Natural killer cell treated with Interleukin-12 subunit alpha and Interleukin-12 subunit beta and Interleukin-15 and Interleukin-18, amount 100 ng/mL, for 72 hours (primary cell): ENCODE results near the gene FLNB. TPM values are rescaled to one million over a fixed set of nuclear protein-coding genes. Genes with fewer than 3 reads are reported as not detected.
A peak's percentile ranks its signal among the peaks of the same experiment; 100 is the strongest.

Experiments
- ATAC-seq, 2 donors: fragments of 150-1000 bp; cut with Tn5 transposase in 1 of 2; sonication (Bioruptor Pico), chemical (Tn5 transposase) in 1 of 2; 2 replicates each; pipeline ENCODE4 v1.10.0; 2021
- DNase-seq: peaks from one replicate; pipeline ENCODE4 v3.0.0; 2022; ENCODE audit warnings: low spot score
- H3K27ac Mint-ChIP-seq, 2 donors: 1 replicate in 1 of 2; 2 replicates in 1 of 2; pipeline ENCODE4 v1.8.0; 2022; ENCODE audit warnings: mixed read lengths in 2 of 2, mild to moderate bottlenecking in 1 of 2, moderate library complexity in 1 of 2
- H3K27me3 Mint-ChIP-seq, 2 donors: 1 replicate in 1 of 2; 2 replicates in 1 of 2; pipeline ENCODE4 v1.8.0; 2022; ENCODE audit warnings: mixed read lengths in 2 of 2
- H3K36me3 Mint-ChIP-seq: one replicate; pipeline ENCODE4 v1.8.0; 2022; ENCODE audit warnings: mixed read lengths
- H3K4me1 Mint-ChIP-seq, 2 donors: 1 replicate in 1 of 2; 2 replicates in 1 of 2; pipeline ENCODE4 v1.8.0; 2022; ENCODE audit warnings: low read depth in 2 of 2, mixed read lengths in 2 of 2, mild to moderate bottlenecking in 1 of 2
- H3K4me3 Mint-ChIP-seq: one replicate; pipeline ENCODE4 v1.8.0; 2022; ENCODE audit warnings: mixed read lengths
- H3K9me3 Mint-ChIP-seq: 2 replicates; pipeline ENCODE4 v1.8.0; 2022; ENCODE audit warnings: mixed read lengths
- total RNA-seq, 2 donors: library from RNA; stranded (reverse); gene quantifications; one replicate each; pipeline ENCODE4 v1.2.3, GENCODE V29; 2022

Gene FLNB
- total RNA-seq, 2 donors from 2014 or later, result 5.9 to 15.4 TPM

GRCh38 chr3:58084788-58085543, 76.7 kb downstream of the FLNB start:
- Mint-ChIP-seq H3K27me3 (no peaks in the 10 kb centered on the region), H3K9me3 (no peaks in the 10 kb centered on the region), H3K36me3 (no peaks in the 10 kb centered on the region), H3K4me3 (peak overlapping the region; percentile 3), H3K27ac (no peak overlapping the region), H3K4me1 (peaks cover 17 to 25% of the 10 kb centered on the region in 2 donors)
- DNase-seq (no peak), ATAC-seq (no peak)

- Mint-ChIP-seq H3K9me3 (no peaks in the 10 kb centered on the region), H3K27ac (no peak overlapping the region), H3K36me3 (no peaks in the 10 kb centered on the region), H3K27me3 (no peaks in the 10 kb centered on the region), H3K4me3 (peak overlapping the region; percentile 4), H3K4me1 (peaks cover 17 to 25% of the 10 kb centered on the region in 2 donors)
- ATAC-seq, result no peak
- DNase-seq, result no peak
Measured at GRCh38 chr3:58085616-58086015, 77.4 kb downstream of the FLNB start.

- ATAC-seq (no peak), DNase-seq (no peak)
- Mint-ChIP-seq H3K4me1 (peaks cover 15 to 22% of the 10 kb centered on the region in 2 donors), H3K9me3 (no peaks in the 10 kb centered on the region), H3K27ac (no peak overlapping the region), H3K4me3 (no peak overlapping the region), H3K36me3 (no peaks in the 10 kb centered on the region), H3K27me3 (no peaks in the 10 kb centered on the region)
Measured at GRCh38 chr3:58088501-58088900, 80.3 kb downstream of the FLNB start.

- Mint-ChIP-seq H3K27ac (no peak overlapping the region), H3K9me3 (no peaks in the 10 kb centered on the region), H3K4me1 (peaks cover 5 to 12% of the 10 kb centered on the region in 2 donors), H3K27me3 (no peaks in the 10 kb centered on the region), H3K36me3 (no peaks in the 10 kb centered on the region), H3K4me3 (no peak overlapping the region)
- ATAC-seq (no peak), DNase-seq (no peak)
Measured at GRCh38 chr3:58090351-58090750, 82.1 kb downstream of the FLNB start.

- Mint-ChIP-seq H3K4me3 (no peak overlapping the region), H3K4me1 (no peaks in the 10 kb centered on the region), H3K36me3 (no peaks in the 10 kb centered on the region), H3K27ac (no peak overlapping the region), H3K9me3 (no peaks in the 10 kb centered on the region), H3K27me3 (no peaks in the 10 kb centered on the region)
- ATAC-seq (no peak), DNase-seq (no peak)
Measured at GRCh38 chr3:58092521-58092920, 84.3 kb downstream of the FLNB start.

GRCh38 chr3:58093574-58094195, 85.5 kb downstream of the FLNB start:
- Mint-ChIP-seq H3K27ac (no peak overlapping the region), H3K27me3 (no peaks in the 10 kb centered on the region), H3K4me3 (no peak overlapping the region), H3K9me3 (no peaks in the 10 kb centered on the region), H3K4me1 (no peaks in the 10 kb centered on the region), H3K36me3 (no peaks in the 10 kb centered on the region)
- ATAC-seq, result no peak
- no peak for DNase-seq

GRCh38 chr3:58094657-58095056, 86.4 kb downstream of the FLNB start:
- H3K9me3 Mint-ChIP-seq, result no peaks in the 10 kb centered on the region
- ATAC-seq (no peak), DNase-seq (no peak)
- H3K27me3 Mint-ChIP-seq, result no peaks in the 10 kb centered on the region
- H3K27ac Mint-ChIP-seq, result no peak overlapping the region
- no peaks in the 10 kb centered on the region for H3K36me3 Mint-ChIP-seq
- H3K4me3 Mint-ChIP-seq, result no peak overlapping the region
- H3K4me1 Mint-ChIP-seq, result no peaks in the 10 kb centered on the region

- Mint-ChIP-seq H3K4me3 (no peak overlapping the region), H3K36me3 (no peaks in the 10 kb centered on the region), H3K4me1 (no peaks in the 10 kb centered on the region), H3K27ac (no peak overlapping the region), H3K27me3 (no peaks in the 10 kb centered on the region), H3K9me3 (no peaks in the 10 kb centered on the region)
- no peak for ATAC-seq
- DNase-seq, result no peak
Measured at GRCh38 chr3:58095603-58096138, 87.4 kb downstream of the FLNB start.

GRCh38 chr3:58098531-58098930, 90.3 kb downstream of the FLNB start:
- Mint-ChIP-seq H3K4me1 (peaks cover 0 to 5% of the 10 kb centered on the region in 2 donors), H3K9me3 (no peaks in the 10 kb centered on the region), H3K36me3 (no peaks in the 10 kb centered on the region), H3K27ac (no peak overlapping the region), H3K27me3 (no peaks in the 10 kb centered on the region), H3K4me3 (no peak overlapping the region)
- ATAC-seq, result peak in 1 of 2 donors; percentile 22
- DNase-seq, result no peak

- Mint-ChIP-seq H3K27me3 (no peaks in the 10 kb centered on the region), H3K4me3 (no peak overlapping the region), H3K36me3 (no peaks in the 10 kb centered on the region), H3K4me1 (peaks cover 0 to 5% of the 10 kb centered on the region in 2 donors), H3K9me3 (no peaks in the 10 kb centered on the region), H3K27ac (no peak overlapping the region)
- no peak for ATAC-seq
- no peak for DNase-seq
Measured at GRCh38 chr3:58099865-58100264, 91.6 kb downstream of the FLNB start.

GRCh38 chr3:58101499-58102389, 93.5 kb downstream of the FLNB start:
- Mint-ChIP-seq H3K4me3 (no peak overlapping the region), H3K27me3 (no peaks in the 10 kb centered on the region), H3K9me3 (no peaks in the 10 kb centered on the region), H3K4me1 (peaks cover 0 to 5% of the 10 kb centered on the region in 2 donors), H3K36me3 (no peaks in the 10 kb centered on the region), H3K27ac (no peak overlapping the region)
- ATAC-seq (no peak), DNase-seq (no peak)

GRCh38 chr3:58102390-58102750, 94.1 kb downstream of the FLNB start:
- DNase-seq (no peak), ATAC-seq (no peak)
- H3K27ac Mint-ChIP-seq, result no peak overlapping the region
- H3K9me3 Mint-ChIP-seq, result no peaks in the 10 kb centered on the region
- H3K36me3 Mint-ChIP-seq, result no peaks in the 10 kb centered on the region
- H3K27me3 Mint-ChIP-seq, result no peaks in the 10 kb centered on the region
- no peak overlapping the region for H3K4me3 Mint-ChIP-seq
- H3K4me1 Mint-ChIP-seq, result peaks cover 0 to 5% of the 10 kb centered on the region in 2 donors

GRCh38 chr3:58102976-58103451, 94.8 kb downstream of the FLNB start:
- ATAC-seq, result no peak
- no peaks in the 10 kb centered on the region for H3K27me3 Mint-ChIP-seq

More at GRCh38 chr3:58102976-58103451, 94.8 kb downstream of the FLNB start:
- Mint-ChIP-seq H3K4me3 (no peak overlapping the region), H3K9me3 (no peaks in the 10 kb centered on the region), H3K4me1 (peaks cover 0 to 5% of the 10 kb centered on the region in 2 donors), H3K27ac (no peak overlapping the region), H3K36me3 (no peaks in the 10 kb centered on the region)
- no peak for DNase-seq
